ENCODE results near the gene COX8A.
"Not testable (repeated sequence)": the region's sequence is repeated elsewhere in the genome, so short reads cannot be mapped to it uniquely, and the experiment has no call there.

The COX8A gene, protein sequence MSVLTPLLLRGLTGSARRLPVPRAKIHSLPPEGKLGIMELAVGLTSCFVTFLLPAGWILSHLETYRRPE

DNA sequence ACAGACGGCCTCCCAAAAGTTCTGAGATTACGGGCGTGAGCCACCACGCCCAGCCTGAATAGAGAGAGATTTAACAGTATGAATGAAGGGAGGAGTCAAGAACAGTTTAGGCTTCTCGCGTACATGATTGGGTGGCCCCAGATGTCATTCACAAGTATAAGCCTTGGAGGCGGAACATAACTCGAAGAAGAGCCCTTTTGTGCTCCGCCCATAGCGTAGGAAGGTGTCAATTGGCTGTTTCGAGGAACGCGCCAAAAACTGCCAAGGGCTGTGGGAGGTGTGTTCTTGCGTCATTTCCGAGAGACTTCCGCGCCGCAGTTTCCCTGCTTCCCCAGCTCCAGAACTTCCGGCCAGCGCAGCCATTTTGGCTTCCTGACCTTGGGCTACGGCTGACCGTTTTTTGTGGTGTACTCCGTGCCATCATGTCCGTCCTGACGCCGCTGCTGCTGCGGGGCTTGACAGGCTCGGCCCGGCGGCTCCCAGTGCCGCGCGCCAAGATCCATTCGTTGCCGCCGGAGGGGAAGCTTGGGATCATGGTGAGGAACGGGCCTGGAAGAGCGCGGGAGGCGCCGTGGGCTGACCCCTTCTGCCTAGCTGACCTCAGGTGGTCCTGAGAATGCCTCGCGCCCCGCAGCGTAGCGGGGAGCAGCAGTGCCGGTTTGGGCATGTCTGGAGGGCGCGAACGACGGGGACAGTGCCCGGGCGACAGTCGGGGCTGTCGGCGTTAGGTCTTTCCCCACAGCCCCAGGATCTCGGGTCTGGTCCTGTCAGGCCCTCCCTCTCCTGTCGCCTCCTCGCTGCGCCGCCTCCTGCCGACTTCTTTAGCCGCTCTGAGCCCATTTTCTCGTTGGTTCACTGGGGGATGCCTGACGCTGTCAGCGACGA lies at the start of gene COX8A:
Gene COX8A (plus strand): TSS at position 362 of the 885 bp plus-strand sequence. CDS start 61 bp downstream, at position 423.
- DNase-seq: peak; percentile 90

DNA sequence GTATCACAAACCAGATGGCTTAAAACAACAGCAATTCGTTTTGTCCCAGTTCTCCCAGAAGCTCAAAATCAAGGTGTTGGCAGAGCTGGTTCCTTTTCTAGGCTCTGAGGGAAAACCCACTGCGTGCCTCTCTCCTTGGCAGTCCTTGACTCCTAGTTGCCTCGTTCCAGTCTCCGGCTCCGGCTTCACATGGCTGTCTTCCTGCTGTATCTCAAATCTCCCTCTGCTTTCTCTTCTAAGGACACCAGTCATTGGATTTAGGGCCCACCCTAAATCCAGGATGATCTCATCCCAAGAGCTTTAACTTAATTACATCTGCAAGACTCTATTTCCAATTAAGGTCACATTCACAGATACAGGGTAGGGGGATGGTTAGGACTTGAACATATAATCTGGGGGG lies 44.8 kb upstream of the COX8A start:
- DNase-seq: no peak

DNA sequence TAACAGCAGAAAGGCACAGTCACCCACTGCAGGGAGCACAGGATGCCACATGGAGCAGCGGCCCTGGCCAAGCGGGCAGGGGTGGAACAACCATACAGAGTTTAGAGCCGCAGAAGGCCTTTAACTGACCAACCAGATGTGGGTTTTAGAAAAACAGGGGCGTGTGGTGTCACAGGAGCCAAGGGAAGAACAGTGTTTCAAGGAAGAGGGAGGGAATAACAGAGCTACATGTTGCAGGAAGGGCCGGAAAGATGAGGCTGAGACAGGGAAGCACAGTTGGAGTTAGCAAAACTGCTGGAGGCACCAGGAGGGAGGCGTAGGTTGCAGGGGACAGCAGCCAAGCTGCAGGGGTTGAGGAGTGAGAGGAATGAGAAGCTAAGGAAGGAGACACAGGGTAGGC lies 43.4 kb upstream of the COX8A start:
- DNase-seq: no peak

DNA sequence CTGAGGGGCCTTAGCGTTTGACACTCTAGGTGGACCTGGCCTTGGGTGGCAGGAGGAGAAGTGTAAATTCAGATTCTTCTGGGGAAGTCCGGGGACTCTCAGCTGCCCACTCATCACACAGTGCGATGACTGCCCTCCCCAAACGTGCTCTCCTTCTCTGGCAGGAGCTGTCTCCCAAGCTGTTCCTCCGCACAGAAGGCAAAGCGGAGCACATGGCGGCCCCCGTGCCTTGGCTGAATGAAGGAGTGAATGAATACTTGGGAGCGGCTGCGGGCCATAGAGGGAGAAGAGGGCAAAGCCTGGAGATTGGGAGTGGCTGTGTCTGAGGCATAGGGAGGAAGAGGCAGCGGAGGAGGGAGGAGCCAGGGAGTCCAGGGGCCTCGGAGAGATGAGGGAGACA lies 42.5 kb upstream of the COX8A start:
- no peak for DNase-seq

DNA sequence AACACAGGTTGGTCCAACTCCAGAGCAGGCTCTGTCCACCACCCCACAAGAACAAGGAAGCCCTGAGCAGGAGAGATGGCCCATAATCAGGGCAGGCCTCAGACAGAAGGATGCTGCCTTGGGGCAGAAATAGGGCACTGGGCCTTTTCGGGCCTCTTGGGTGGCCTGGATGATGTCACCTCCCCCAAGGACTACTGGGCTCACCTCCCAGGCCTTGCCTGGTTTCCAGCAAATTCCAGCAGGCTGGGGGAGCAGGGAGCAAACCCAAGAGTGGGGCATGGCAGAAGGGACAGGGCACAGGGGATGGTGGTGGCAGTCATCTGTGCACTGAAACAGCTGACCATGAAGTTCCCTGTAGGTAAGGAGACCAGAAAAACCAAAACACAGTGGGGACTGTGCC lies 41.0 kb upstream of the COX8A start:
- DNase-seq: no peak

DNA sequence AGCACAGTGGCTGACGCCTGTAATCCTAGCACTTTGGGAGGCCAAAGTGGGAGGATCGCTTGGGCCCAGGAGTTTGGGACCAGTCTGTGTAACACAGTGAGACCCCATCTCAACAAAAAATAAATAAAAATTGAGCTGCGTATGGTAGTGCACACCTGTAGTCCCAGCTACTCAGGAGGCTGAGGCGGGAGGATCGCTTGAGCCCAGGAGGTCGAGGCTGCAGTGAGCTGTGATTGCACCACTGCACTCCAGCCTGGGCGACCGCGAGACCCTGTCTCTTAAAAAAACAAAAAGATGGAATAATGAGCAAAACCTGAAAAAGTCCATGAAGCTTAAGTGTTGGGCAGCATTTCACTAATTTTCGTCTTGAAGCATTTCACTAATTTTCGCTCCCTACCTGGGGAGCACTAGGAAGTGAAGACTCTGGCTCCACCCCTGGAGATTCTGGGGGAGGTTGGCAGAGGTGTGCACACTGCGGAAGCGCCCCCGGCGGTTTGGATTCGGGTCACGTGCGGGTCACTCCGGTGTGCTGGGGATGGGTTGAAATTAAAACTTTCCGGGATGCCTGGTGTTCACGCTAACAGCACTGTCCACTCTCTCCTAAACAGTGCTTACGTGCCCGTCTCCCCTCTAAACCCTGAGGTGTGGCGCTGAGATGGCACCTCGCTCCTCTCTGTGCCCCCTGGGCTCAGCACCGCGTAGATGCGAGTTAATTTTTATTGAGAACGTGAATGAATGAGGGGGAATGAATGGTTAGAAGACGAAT lies 36.5 kb upstream of the COX8A start:
- no peak for DNase-seq

DNA sequence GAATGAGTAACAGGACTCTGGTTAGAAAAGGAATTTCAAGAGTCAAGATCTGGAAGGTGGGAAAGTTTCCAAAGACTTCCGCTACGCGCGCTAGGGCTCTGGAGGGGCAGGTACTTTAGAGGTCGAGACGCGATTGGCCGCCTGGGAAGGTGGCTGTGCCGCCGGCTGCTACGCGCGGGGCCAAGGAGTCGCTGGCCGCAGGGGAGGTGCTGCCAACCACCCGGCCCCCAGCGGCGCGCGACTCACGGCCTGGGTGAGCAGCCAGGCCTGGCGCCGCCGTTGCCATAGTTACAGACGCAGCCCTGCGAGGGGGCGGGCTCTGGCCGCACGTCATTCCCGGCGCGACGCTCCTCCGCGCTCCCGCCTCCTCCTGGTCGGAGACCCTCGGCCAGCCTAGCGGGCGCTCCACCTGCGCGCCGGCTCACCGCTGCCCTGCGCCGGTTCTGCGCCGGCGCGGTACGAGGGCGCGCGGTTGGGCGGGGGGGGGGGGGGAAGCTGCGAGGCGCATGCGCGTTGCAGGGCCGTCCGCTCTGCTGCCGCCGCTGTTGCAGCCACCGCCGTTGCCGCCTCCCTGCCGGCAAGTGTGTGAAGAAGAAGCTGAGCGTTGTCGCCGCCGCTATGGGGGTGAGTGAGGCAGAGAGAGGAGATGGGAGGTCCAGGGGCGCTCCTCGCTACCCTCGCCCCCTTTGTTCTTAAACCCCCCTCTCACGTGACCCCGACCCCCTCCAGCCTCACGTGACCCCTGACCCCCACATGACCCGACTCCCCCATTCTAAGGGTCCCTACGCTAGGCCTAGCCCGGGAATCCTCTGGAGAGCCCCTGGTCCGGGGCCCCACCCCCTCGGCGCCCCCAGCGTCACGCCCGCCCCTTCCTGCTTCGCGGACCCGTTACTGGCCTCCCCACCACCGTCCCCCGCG lies 35.7 kb upstream of the COX8A start, which contains the start of gene NAA40:
Gene NAA40 (plus strand): TSS at position 524 of the 918 bp plus-strand sequence. CDS start 95 bp downstream, at position 619.
- DNase-seq: peak; percentile 85

DNA sequence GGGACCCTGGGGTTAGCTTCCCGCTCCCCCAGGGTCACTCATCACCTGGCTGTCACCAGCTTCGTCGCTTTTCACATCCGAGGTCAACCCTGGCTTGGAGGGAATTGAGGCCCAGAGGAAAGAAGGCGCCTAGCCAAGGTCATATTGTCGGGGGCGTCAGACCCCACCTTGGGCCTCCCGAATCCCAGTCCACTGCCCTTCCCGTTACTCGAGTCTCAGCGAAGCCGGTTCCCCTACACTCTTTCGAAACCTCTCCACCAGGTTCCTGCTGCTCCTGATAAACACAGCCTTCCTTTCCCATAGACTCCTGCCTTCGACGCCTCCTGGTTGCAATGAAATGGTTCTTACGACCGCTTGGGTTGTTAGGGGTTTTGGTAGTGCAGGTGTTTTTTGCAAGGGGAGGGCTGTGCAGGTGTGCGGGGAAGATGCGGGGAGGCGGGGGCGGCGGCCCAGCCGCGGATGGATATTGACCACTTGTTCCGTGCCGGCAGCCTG lies 35.0 kb upstream of the COX8A start:
- DNase-seq: no peak

DNA sequence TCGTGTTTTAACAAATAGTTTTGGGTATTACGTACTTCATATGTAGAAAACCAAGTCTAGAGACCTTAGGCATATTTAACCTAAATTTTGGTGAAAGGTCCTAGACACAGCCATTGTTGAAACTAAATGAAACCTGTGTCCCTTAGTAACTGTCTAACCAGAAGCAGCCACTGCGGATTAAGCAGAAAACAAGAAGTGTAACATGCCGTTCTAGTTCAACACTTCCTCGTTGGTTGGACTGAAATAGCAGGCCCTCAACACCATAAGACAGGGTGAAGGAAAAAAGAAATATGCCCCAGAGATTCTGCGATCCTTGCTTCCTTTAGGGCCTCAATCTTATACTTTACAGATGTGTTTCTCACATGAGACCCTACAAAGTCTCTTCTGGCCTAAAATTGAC lies 33.6 kb upstream of the COX8A start:
- DNase-seq: no peak

DNA sequence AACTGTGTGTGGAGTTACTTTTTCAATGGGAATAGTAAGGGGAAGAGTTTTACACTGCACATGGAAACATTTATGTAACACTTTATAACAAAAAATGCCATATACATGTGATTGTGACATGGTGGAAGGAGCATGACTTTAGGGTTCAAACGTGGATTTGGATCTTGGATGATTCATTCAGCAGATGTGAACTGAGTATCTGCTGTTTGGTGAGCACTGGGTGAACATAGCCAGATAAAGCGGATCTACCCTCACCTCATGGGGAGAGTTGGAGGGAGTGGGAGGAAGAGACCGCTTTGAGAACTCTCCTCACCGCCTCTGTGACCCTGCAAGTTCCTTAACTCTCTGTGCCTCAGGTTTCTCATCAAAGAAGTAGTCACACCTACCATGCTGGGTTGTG lies 32.5 kb upstream of the COX8A start:
- DNase-seq: no peak

DNA sequence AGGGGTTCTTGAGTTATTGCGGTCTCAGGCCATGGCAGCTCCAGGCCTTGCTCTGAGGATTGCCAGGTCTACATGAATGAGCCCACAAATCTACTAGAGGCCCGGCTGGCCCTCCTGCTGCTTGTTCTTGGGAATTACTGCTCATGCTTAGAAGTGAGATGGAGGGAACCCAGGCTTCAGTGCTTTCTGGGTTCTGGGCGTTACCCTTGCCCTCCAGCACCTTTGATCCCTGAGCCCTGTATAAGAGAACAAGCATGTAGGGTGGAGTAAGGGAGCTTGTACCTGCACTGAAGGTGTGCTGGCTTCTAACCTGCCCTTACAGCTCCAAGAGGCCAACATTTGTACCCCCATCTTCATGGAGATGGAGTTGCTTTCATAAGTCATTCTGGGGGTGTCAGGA lies 31.6 kb upstream of the COX8A start:
- no peak for DNase-seq

DNA sequence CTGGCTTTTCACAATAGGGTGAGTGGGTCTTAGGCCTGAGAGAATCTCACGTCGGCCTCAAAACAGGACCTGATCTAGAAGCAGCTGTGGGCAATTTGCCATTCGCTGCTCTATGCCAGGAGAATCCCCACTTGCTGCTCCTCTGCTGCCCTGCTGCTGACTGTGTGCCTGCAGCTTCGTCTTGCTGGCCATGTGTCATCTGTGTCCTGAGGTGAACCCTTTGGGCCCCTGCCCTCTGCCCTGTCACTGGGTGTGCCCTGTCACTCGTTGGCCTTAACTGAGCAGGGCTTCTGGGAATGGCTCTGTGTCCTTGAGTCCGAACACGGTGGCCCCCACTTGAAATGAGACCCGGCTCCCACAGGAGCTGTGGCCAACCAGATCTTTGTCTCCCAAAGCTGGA lies 29.4 kb upstream of the COX8A start:
- DNase-seq: no peak

DNA sequence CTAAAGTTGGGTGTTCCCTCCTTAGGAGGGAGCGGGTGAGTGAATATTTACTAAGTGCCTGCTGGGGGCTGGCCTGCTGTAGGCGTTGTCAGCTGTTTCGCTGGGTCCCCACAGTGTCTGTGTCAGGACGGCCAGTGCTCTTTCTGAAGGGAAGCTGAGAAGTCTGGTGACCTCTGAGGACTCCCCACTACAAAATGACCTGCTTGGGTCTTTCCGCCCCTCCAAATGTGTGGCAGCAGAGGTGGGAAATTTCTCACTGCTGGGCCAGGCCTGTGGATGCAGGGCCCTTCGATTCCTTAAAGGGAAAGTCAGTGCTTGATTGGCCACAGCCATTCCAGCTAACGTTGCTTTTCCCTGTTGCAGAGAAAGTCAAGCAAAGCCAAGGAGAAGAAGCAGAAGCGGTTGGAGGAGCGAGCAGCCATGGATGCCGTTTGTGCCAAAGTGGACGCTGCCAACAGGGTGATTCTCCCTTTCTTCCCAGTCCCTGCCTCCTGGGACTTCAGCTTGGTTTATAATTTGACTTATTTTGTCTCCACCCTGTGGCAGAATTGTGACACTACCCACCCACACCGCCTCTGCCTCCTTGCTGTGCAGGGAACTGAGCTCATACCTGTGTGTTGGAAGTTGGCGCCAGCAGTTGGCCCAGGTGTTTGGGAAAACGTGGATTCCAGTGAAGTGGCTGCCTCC lies 28.8 kb upstream of the COX8A start:
- no peak for DNase-seq

DNA sequence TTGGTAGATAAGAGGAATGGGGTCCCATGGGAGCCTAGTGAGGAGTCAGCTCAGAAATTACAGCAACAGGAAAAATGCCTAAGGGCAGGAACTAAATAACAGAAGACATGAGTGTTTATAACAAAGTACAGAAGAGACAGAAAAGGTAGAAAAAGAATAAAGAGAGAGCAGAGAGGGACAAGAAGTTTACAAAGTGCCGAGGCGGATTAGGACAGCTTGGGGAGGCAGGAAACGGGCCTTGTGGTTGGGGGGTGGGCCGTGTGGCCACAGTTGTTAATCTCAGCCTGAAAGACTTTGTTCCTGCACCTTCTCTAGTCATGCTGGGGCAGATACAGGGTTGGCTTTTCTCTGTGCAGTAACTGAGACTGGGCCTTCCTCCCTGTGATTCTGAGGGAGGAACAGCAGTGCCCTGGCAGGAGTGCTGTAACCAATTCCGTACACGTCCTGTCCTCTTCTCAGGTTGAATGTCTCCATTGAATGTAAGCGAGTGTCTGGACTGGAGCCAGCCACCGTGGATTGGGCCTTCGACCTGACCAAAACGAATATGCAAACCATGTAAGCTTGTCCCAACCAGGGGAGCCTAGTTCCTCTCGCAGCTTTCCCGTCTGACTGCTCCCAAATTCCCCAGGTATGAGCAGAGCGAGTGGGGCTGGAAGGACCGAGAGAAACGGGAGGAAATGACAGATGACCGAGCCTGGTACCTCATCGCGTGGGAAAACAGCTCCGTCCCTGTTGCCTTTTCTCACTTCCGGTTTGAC lies 22.5 kb upstream of the COX8A start:
- DNase-seq: no peak

DNA sequence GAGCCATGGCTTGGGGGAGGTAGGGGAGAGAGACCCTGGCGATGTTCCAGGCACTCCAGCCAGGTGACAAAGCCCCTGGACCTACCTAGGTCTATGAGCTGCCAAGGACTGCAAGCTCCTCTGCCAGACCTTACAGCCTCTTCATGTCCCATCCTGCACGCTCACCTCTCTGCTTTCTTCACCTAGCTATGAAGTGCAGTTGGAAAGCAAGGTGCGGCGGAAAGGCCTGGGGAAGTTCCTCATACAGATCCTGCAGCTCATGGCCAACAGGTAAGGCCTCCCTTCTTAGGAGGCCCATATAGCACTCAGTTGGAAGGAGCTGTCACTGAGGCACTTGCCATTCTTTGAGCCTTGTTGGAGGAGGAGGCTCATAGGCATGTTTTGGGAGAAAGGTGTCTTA lies 21.9 kb upstream of the COX8A start:
- DNase-seq: no peak

DNA sequence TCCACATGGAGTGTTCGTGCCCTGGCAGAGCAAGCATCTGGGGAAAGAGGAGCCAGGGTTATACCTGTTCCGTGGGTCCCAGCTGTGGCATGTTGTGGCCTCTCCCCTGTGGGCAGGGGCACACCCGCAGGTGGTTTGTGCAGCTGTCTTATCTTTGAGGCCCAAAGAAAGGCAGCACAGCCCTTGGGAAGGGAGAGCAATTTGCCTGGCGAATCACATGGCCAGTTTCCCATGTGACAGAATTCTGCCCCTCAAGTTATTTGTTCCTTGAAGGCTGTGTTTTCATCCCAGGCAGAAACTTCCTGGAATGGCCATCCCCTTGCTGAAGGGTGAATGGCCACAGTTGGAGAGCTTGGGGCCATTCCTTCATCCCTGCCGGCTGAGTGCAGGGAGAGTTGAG lies 16.4 kb upstream of the COX8A start:
- no peak for DNase-seq

DNA sequence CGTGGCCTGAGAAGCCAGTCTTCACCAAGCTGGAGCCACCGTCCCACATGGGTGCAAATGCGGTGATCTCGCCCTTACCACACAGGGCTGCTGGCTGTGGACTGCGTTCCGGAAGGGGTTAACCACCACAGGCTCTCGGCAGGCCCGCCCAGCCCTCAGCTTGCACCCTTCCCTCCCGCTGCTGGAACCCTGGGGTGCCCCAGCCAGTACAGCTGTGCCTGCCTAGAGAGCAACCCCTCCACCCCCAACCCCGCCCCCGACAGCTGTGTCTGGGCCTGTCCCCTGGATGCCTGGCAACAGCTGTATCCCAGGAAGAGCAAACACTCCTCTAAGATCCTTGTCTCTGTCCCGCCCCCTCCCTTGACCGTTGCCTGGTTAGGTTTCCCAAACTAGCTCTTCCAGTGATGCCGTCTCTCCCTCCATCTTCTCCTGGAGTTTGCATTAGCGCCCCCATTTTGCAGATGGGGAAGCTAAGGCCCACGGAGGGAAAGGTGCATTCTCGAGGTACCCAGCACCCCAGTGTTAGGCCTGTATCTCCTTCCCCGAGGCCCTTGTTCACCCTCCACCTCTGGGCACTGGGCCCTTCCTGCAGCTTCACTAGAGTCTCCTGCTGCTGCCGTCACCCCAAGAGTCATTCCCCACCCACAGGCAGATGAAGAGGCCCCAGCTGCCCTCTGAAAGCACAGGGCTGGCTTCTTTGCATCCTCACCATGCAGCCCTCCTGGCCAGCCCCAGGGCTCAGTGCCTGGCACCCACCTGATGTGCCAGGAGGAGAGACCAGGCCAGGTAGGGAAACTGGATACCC lies 12.6 kb upstream of the COX8A start:
- DNase-seq: no peak

DNA sequence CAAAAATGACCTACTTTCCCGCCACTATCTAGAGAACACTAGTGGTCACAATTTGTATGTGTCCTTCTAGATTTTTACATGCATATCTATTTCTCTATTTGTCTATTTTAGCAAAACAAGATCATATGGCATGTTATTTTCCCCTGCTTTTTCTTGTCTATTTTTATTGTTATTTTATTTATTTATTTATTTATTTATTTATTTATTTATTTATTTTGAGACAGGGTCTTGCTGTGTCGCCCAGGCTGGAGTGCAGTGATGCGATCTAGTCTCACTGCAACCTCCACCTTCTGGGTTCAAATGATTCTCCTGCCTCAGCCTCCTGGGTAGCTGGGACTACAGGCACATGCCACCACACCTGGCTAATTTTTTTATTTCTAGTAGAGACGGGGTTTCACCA lies 10.5 kb upstream of the COX8A start:
- DNase-seq: not testable (repeated sequence)

DNA sequence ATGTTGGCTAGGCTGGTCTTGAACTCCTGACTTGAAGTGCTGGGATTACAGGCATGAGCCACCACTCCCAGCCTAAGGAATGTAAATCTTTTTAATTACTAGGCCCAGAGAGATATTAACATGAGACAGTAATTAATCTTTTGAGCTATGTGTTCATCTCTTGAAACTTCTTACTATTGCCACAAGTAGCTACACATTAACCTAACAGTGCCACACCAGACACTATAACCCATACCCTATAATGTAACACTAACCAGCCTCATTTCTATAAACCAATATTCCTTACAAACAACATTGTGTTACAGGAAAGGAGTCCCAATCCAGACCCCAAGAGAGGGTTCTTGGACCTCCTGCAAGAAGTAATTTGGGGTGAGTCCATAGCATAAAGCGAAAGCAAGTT lies 8.0 kb upstream of the COX8A start:
- DNase-seq: no peak

DNA sequence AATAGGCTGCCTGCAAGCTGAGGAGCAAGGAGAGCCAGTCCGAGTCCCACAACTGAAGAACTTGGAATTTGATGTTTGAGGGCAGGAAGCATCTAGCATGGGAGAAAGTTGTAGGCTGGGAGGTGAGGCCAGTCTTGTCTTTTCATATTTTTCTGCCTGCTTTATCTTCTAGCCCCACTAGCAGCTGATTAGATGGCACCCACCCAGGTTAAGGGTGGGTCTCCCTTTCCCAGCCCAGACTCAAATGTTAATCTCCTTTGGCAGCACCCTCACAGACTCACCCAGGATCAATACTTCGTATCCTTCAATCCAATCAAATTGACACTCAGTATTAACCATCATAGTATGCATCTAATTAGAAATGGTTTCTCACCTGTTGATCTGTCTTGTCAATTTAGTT lies 5.0 kb upstream of the COX8A start:
- no peak for DNase-seq

All from NCI-H524 treated with DMSO at 0.1 percent for 48 hours (cell line).